ENCODE results near the gene NUP214.

NUP214 gene

GRCh38 chr9:131145245-131145644 is 19.9 kb downstream of the NUP214 start:
- Histone ChIP-seq H3K36me3 (ENCODE audit: low read length) (peaks cover 39% of the 10 kb centered on the region; the same call in 1 of the 2 replicates), H3K27ac (ENCODE audit: low read depth, low read length) (no peak overlapping the region), H3K4me3 (ENCODE audit: insufficient read depth, low read length, poor library complexity, severe bottlenecking) (no peak overlapping the region), H3K9ac (ENCODE audit: low read length) (no peak overlapping the region), H2AFZ (ENCODE audit: low read depth, low read length, severe bottlenecking) (no peak overlapping the region), H3K79me2 (ENCODE audit: insufficient read depth, low read length) (no peaks in the 10 kb centered on the region), H3K4me2 (ENCODE audit: low read depth, low read length, poor library complexity, severe bottlenecking) (no peak overlapping the region), H4K20me1 (ENCODE audit: low read depth, low read length) (no peaks in the 10 kb centered on the region), H3F3A (ENCODE audit: insufficient read depth) (no peaks in the 10 kb centered on the region), H3K27me3 (ENCODE audit: low read length) (no peaks in the 10 kb centered on the region), H3K9me3 (ENCODE audit: insufficient read depth, low read length) (no peaks in the 10 kb centered on the region), H3K9me2 (replicated peaks; ENCODE audit: insufficient read depth, low read length) (no peaks in the 10 kb centered on the region)
- TF ChIP-seq EZH2phosphoT487 (conservative IDR thresholded peaks at IDR 0.05; ENCODE audit: low read length): no peak
- no peak for TF ChIP-seq CTCF (IDR thresholded peaks at IDR 0.05; ENCODE audit: insufficient read depth, low read length, poor library complexity, severe bottlenecking)

GRCh38 chr9:131146186-131146585 is 20.8 kb downstream of the NUP214 start:
- peaks cover 36% of the 10 kb centered on the region; the same call in 1 of the 2 replicates for H3K36me3 ChIP-seq (ENCODE audit: low read length)
- H3K9me2 ChIP-seq (replicated peaks; ENCODE audit: insufficient read depth, low read length): no peaks in the 10 kb centered on the region
- no peaks in the 10 kb centered on the region for H3K79me2 ChIP-seq (ENCODE audit: insufficient read depth, low read length)
- H3K9ac ChIP-seq (ENCODE audit: low read length): no peak overlapping the region
- H3F3A ChIP-seq (ENCODE audit: insufficient read depth): no peaks in the 10 kb centered on the region
- no peak for TF ChIP-seq CTCF (IDR thresholded peaks at IDR 0.05; ENCODE audit: insufficient read depth, low read length, poor library complexity, severe bottlenecking)
- TF ChIP-seq EZH2phosphoT487 (conservative IDR thresholded peaks at IDR 0.05; ENCODE audit: low read length): no peak
- no peak overlapping the region for H3K4me2 ChIP-seq (ENCODE audit: low read depth, low read length, poor library complexity, severe bottlenecking)
- H3K27me3 ChIP-seq (ENCODE audit: low read length): no peaks in the 10 kb centered on the region
- no peaks in the 10 kb centered on the region for H4K20me1 ChIP-seq (ENCODE audit: low read depth, low read length)
- H3K4me3 ChIP-seq (ENCODE audit: insufficient read depth, low read length, poor library complexity, severe bottlenecking): no peak overlapping the region
- H3K27ac ChIP-seq (ENCODE audit: low read depth, low read length): no peak overlapping the region
- no peaks in the 10 kb centered on the region for H3K9me3 ChIP-seq (ENCODE audit: insufficient read depth, low read length)
- no peak overlapping the region for H2AFZ ChIP-seq (ENCODE audit: low read depth, low read length, severe bottlenecking)

GRCh38 chr9:131148276-131148675 is 22.9 kb downstream of the NUP214 start:
- H3K27me3 ChIP-seq (ENCODE audit: low read length): no peaks in the 10 kb centered on the region
- H3K79me2 ChIP-seq (ENCODE audit: insufficient read depth, low read length): no peaks in the 10 kb centered on the region
- no peaks in the 10 kb centered on the region for H3K9me3 ChIP-seq (ENCODE audit: insufficient read depth, low read length)
- no peak overlapping the region for H3K4me2 ChIP-seq (ENCODE audit: low read depth, low read length, poor library complexity, severe bottlenecking)
- no peaks in the 10 kb centered on the region for H4K20me1 ChIP-seq (ENCODE audit: low read depth, low read length)
- no peak overlapping the region for H2AFZ ChIP-seq (ENCODE audit: low read depth, low read length, severe bottlenecking)
- H3K9me2 ChIP-seq (replicated peaks; ENCODE audit: insufficient read depth, low read length): no peaks in the 10 kb centered on the region
- TF ChIP-seq EZH2phosphoT487 (conservative IDR thresholded peaks at IDR 0.05; ENCODE audit: low read length) (no peak), CTCF (IDR thresholded peaks at IDR 0.05; ENCODE audit: insufficient read depth, low read length, poor library complexity, severe bottlenecking) (no peak)
- H3K4me3 ChIP-seq (ENCODE audit: insufficient read depth, low read length, poor library complexity, severe bottlenecking): no peak overlapping the region
- no peak overlapping the region for H3K9ac ChIP-seq (ENCODE audit: low read length)
- H3K36me3 ChIP-seq (ENCODE audit: low read length): peaks cover 38% of the 10 kb centered on the region; the same call in 1 of the 2 replicates
- no peak overlapping the region for H3K27ac ChIP-seq (ENCODE audit: low read depth, low read length)
- no peaks in the 10 kb centered on the region for H3F3A ChIP-seq (ENCODE audit: insufficient read depth)

All from SU-DHL-6 (cell line).